ENCODE measurements around the gene PDE9A. TPM values are rescaled to one million over a fixed set of nuclear protein-coding genes. Genes with fewer than 3 reads are reported as not detected.

The PDE9A gene
- total and polyA plus RNA-seq, 10 donors: 7.9 to 45.5 (median 23.8) TPM

DNA sequence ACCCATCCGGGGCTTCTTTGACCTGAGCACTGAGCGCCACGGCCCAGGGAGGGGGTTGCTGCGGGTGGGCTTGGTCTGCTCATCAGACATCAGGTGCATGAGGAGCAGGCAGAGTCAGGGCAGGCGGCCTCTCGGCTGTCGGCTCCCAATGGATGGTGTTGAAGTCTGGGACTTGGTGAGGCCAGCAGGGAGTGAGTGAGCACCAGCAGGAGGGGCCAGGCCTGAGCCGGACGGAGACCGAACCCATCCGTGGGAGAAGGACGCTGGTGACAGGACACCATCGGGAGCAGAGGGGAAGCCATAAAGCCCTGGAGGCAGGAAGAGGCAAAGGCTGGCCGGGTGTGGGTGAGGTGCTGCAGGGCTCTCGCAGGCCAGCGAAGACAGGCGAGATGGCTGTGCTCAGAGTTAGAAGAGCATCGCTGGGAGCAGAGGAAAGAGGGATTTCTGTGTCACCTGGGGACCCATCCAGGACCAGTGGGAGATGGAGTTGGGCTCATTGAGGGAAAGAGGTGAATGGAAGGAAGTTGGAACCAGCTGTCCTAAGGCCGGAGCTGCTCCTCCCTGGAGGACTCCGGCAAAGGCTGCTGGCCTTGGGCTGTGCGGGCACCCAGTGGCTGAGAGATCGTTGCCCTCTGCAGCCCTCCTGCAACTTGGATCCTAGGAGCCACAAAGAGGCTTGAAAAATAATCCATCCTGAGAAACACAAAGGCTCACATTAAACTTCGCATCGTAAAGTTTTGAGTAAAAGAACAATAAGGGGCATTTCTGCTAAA lies 49.9 kb downstream of the PDE9A start:
- peak; percentile 75 for DNase-seq

DNA sequence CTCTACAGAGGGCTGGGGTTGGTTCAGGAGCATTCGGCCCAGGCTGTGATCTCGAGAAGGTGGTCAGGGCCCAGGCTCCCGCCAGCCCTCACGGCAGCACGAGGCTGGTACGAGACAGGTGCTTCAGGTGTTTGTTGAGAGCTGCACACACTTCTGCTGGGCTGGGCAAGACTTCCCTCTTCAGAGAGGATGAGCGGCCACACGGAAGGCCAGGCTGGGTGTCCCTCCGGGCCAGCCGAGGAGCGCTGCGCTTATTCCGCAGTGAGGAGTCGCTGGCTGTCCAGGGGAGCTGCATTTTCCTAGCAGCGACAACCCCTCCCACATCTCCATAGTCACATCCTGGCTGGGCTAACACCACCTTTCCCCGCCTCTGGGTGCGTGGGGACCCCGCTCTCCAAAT lies 50.5 kb downstream of the PDE9A start:
- peak; percentile 71 for DNase-seq
- H3K4me3 ChIP-seq: no peak overlapping the region
- H3K36me3 ChIP-seq: no peaks in the 10 kb centered on the region
- WGBS, 5 donors: 76 to 86% (median 79%) methylated on average over 18 of the region's 18 CpGs
- intact Hi-C loops (cut with DNase I; ENCODE audit: low total_unique reads): no loop called here
- H3K4me1 ChIP-seq: peaks cover 0 to 27% (median 10%) of the 10 kb centered on the region in 6 donors
- TF ChIP-seq, protein P1, sequence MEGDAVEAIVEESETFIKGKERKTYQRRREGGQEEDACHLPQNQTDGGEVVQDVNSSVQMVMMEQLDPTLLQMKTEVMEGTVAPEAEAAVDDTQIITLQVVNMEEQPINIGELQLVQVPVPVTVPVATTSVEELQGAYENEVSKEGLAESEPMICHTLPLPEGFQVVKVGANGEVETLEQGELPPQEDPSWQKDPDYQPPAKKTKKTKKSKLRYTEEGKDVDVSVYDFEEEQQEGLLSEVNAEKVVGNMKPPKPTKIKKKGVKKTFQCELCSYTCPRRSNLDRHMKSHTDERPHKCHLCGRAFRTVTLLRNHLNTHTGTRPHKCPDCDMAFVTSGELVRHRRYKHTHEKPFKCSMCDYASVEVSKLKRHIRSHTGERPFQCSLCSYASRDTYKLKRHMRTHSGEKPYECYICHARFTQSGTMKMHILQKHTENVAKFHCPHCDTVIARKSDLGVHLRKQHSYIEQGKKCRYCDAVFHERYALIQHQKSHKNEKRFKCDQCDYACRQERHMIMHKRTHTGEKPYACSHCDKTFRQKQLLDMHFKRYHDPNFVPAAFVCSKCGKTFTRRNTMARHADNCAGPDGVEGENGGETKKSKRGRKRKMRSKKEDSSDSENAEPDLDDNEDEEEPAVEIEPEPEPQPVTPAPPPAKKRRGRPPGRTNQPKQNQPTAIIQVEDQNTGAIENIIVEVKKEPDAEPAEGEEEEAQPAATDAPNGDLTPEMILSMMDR (IDR thresholded peaks at IDR 0.05 in 8 of 11, conservative IDR thresholded peaks at IDR 0.05 in 3 of 11): no peak
- no peak for TF ChIP-seq POLR2A (IDR thresholded peaks at IDR 0.05)
- no peak for TF ChIP-seq POLR2AphosphoS5 (IDR thresholded peaks at IDR 0.05)
- peak overlapping the region in 7 of 8 donors; percentile 27 to 84 (median 71) for H3K27ac ChIP-seq
- no peaks in the 10 kb centered on the region for H3K27me3 ChIP-seq (replicated peaks in 1 of 7)
- H3K9me3 ChIP-seq: no peaks in the 10 kb centered on the region

More for the DNA sequence above, 49.9 kb downstream of the PDE9A start:
- H3K27me3 ChIP-seq (replicated peaks in 1 of 7): no peaks in the 10 kb centered on the region
- intact Hi-C loops (cut with DNase I; ENCODE audit: low total_unique reads): no loop called here
- TF ChIP-seq POLR2A (IDR thresholded peaks at IDR 0.05) (no peak), POLR2AphosphoS5 (IDR thresholded peaks at IDR 0.05) (peak; percentile 44 to 70 (median 54))
- TF ChIP-seq, protein P1 (IDR thresholded peaks at IDR 0.05 in 8 of 11, conservative IDR thresholded peaks at IDR 0.05 in 3 of 11): no peak
- H3K9me3 ChIP-seq: no peaks in the 10 kb centered on the region
- peak overlapping the region in 7 of 8 donors; percentile 27 to 84 (median 71) for H3K27ac ChIP-seq
- WGBS, 5 donors: 78 to 93% (median 81%) methylated on average over 24 of the region's 24 CpGs
- peaks cover 0 to 27% (median 10%) of the 10 kb centered on the region in 6 donors for H3K4me1 ChIP-seq
- H3K36me3 ChIP-seq: no peaks in the 10 kb centered on the region
- no peak overlapping the region for H3K4me3 ChIP-seq

DNA sequence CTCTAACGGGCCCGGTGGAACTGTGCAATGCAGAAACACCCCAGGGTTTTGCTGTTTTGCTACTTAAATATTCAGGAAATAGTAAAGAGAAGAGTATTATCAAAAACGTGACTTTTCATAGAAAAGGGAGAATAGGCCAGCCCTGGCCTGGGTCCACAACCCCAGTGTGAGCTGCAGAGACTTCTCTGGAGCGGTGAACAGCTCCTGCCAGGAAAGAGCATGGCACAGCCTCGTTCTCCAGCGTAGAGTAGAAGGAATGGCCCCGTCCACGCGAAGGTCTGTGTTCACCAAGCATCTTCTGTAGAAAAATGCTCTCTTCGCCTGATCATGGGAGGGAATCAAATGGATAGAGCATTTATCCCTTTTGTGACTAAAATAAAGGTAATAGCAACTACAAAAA lies 51.4 kb downstream of the PDE9A start:
- no peaks in the 10 kb centered on the region for H3K27me3 ChIP-seq (replicated peaks in 1 of 7)
- WGBS, 5 donors: 60 to 81% (median 75%) methylated on average over 10 of the region's 10 CpGs
- TF ChIP-seq POLR2AphosphoS5 (IDR thresholded peaks at IDR 0.05) (no peak), POLR2A (IDR thresholded peaks at IDR 0.05) (no peak)
- TF ChIP-seq, protein P1 (IDR thresholded peaks at IDR 0.05 in 8 of 11, conservative IDR thresholded peaks at IDR 0.05 in 3 of 11): no peak
- H3K4me3 ChIP-seq: no peak overlapping the region
- H3K4me1 ChIP-seq: peaks cover 0 to 27% (median 10%) of the 10 kb centered on the region in 6 donors
- DNase-seq: no peak
- intact Hi-C loops (cut with DNase I; ENCODE audit: low total_unique reads): no loop called here
- no peaks in the 10 kb centered on the region for H3K36me3 ChIP-seq
- peak overlapping the region in 7 of 8 donors; percentile 5 to 84 (median 68) for H3K27ac ChIP-seq
- no peaks in the 10 kb centered on the region for H3K9me3 ChIP-seq

DNA sequence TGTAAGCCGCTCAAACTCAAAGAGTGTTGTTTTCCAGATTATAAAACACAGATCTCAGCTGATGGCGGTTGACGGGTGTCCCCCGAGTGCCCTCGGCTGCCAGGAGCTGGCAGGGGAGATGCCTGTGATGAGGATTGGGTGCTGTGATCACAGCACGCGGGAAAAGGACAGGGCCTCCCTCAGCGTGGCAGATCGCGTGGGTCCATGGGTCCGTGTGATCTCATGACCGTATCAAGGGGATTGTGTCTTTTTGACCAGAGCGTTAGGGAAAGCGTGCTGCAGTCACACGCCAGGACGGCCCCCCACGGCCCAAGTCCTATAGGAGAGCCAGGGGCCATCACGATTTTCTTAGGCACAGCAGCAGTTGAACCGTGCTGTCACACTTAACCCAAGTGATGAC lies 51.9 kb downstream of the PDE9A start:
- H3K4me3 ChIP-seq: no peak overlapping the region
- no peaks in the 10 kb centered on the region for H3K36me3 ChIP-seq
- no peaks in the 10 kb centered on the region for H3K27me3 ChIP-seq (replicated peaks in 1 of 7)
- H3K27ac ChIP-seq: peak overlapping the region in 6 of 8 donors; percentile 5 to 84 (median 70)
- H3K4me1 ChIP-seq: peaks cover 0 to 27% (median 10%) of the 10 kb centered on the region in 6 donors
- 91 to 95% (median 94%) methylated on average over 17 to 19 of the region's 19 CpGs for WGBS, 5 donors
- DNase-seq: peak; percentile 63
- no peaks in the 10 kb centered on the region for H3K9me3 ChIP-seq
- TF ChIP-seq POLR2A (IDR thresholded peaks at IDR 0.05): no peak
- TF ChIP-seq, protein P1 (IDR thresholded peaks at IDR 0.05 in 8 of 11, conservative IDR thresholded peaks at IDR 0.05 in 3 of 11): no peak
- no peak for TF ChIP-seq POLR2AphosphoS5 (IDR thresholded peaks at IDR 0.05)
- intact Hi-C loops (cut with DNase I; ENCODE audit: low total_unique reads): no loop called here

All from spleen (tissue), 11 donors.